ENCODE data around the gene PRL.

The PRL gene

DNA sequence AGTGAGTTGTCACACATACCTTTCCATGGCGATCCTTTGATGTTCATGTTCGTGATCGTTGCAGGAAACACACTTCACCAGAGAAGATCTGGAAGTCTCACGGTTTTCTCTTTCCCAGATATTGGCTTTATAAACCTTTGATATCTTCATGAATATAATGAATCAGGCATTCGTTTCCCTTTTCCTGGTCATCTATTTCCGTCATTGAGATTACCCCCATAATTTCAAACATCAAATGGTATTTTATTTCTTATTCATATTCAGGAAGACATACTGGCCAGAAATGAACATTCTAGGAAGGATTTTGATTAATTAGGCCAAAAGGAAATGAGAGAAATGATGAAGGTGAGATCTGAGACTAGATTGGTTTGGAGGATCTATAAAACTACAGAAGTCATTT is at the start of gene PRL:
Gene PRL, minus strand, starts transcription at position 101 of the 400 bp plus-strand sequence. Its CDS starts 54 bp downstream, at position 47.
- DNase-seq (ENCODE audit: low read depth in 2 of 2), result no peak

DNA sequence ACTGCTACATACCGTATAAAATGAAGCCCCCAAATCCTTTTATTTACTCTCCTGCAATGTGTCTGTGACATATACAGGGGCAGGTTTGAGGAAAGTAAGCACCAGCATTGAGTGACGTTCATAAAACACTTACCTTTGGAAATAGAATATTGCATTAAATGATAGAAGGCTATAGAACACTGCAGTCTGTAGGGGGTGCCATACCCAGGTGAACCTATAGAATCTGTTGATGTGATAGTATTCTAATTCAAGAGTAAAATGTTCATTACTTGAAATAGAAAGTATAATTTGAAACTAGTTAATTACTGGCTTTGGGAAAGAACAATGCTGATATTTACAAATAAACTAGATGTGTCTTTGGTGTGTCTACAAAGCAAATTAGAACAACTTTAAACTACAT is 47.0 kb upstream of the PRL start:
- no peak for DNase-seq (ENCODE audit: low read depth in 2 of 2)

DNA sequence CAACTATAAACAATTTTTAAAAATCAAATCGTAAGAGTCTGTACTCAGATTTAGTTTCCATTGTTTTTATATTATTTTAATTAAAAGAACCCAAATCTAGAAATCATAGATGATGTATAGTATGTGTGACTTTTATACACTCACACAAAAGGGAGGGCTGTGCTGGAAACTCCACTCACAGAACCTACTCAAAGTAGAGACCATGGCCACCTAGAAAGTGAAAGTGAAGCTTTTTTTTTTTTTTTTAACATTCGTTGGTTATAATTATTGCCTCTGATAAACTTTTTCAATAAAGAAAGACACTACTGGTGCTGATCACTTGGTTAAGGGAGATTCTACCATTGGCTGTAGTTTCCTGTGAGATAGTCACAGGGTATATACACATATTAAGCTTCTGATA is 37.9 kb upstream of the PRL start:
- DNase-seq (ENCODE audit: low read depth in 2 of 2), result no peak

DNA sequence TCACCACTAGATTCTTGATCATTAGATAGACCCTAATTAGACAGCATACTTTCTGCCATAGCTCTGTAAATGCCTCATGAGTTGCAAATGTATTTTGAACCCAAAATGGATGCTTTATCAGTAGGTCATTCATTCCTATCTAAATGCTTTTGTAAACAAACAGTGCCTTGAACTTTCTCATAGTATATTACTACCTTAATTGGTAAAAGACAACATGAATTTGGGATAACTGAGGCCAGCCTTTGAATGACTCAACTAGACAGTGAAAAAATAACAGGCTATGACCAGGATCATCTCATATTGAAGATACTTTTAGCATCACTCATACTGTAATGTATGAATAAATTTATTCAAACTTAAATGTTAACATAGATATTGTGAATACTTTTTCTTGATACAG is 37.0 kb upstream of the PRL start:
- no peak for DNase-seq (ENCODE audit: low read depth in 2 of 2)

DNA sequence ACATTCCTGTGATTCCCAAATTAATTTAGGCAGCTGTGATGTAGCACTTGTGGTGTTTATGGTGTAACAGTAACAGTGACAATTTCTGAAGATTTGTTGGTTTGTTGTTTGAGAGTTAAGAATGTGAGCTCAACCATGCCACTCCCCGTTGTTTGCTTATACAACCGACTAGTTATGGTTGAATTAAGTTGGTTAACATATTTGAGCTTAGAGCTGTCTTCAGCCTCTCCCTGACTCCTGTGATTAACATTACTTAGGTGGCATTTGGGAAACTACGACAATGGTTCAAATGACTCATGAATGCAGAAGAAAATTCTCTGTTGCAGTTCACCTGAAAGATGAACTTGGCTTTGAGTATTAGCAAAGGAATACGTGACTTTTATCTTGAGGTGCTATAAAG is 35.9 kb upstream of the PRL start:
- no peak for DNase-seq (ENCODE audit: low read depth in 2 of 2)

DNA sequence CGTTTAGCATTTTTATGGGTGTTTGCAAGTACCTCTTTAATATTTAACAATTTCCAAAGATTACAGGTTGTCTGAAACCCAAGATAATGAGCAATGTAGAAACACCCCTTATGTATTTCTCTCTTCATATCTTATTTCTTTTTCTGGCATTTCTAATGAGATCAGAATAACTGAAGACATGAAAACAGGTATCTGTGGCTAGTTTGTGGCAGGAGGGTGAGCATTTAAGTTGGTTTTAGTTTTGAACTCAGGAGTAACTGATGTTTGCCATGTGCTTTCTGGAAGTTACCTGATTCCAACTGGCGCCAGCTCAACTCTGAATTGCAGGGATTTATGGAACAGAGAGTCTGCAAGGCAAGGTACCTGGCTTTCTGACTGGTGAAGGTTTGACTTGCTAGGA is 35.4 kb upstream of the PRL start:
- no peak for DNase-seq (ENCODE audit: low read depth in 2 of 2)

DNA sequence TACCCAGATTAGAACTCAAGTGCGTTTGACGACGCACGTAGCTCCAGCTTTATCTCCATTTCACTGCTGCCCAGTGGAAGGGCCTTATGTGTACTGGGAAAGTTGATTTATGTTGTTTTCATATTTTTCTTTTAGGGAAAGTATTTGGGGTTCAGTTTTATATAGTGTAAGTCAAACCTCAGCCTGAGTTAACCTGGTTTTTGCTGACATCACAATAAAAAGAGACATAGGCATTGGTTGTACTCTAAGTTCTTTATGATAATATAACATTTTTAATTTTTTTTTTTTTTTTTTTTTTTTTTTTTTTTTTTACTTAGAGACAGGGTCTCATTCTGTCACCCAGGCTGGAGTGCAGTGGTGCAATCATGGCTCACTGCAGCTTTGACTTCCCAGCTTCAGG is 34.1 kb upstream of the PRL start:
- no peak for DNase-seq (ENCODE audit: low read depth in 2 of 2)

DNA sequence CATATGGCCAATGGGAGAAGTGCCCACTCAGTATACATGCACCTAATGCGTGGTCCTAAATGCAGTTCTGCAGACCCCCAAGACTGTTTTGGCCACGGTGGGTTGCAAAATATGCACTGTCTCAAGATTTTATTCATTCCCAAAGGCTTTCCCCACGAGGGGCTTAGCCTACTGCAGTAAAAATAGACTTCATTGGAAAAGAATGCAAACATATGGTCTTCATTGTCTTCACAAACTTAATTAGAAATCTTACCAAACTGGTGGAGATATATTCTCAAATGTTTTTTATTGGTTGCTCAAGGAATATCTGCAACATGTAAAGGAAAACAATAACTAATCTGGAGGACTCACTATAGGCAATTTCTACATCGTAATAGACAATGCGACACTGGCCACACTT is 31.6 kb upstream of the PRL start:
- DNase-seq (ENCODE audit: low read depth in 2 of 2), result no peak

DNA sequence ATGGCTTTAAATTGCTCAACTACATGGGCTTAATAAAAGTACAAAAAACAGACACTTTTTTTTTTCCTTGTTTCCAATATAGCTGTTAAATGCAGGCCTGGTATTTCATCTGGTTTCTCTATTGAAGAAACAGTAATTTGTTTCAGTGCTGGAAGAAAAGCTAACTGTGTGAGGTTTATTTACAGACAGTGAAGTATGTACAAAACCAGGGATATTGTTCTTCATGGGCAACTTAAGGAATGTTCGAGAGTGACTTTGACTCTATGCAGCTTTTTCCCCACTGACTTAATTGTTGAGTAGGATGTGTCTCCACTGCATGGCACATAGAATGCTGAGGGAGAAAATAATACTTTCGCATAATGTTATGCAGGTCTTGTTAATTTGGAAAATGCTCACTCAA is 31.0 kb upstream of the PRL start:
- no peak for DNase-seq (ENCODE audit: low read depth in 2 of 2)

DNA sequence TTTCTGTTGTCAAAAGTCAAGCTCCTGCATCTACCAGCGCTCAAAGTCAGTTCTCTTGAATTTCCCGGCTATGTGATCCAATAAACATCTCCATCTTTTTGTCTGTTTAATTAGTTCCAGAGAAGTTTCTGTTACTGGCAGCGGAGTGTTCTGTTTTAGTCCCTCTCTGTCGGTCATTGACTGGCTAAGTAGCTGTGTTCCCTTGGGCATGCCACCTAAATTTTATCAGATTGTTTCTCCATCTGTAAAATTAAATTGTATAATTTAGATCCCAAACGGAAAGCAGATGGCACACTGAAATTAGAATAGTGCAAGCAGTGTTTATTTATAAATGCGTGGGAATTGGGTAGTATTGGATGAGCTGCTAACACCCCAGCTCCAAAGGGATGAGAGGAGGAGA is 29.7 kb upstream of the PRL start:
- DNase-seq (ENCODE audit: low read depth in 2 of 2), result no peak

DNA sequence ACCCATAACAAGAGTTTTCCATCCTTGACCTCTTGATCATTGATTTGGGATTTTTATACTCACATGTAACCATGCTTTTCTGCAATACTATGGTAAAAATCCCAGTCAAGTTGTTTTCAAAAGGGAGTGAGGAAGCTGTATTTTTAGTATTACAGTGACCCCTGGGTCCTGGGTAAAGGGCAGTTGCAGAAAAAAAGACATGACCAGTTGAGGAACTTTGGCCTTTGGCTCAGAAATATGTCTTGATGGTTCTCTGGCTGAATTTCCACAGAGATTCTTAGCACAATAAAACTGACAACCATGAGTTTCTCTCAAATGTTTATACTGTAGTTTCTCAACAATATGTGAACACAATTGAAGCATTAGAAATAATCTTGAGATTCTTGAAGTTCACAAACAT is 28.6 kb upstream of the PRL start:
- DNase-seq (ENCODE audit: low read depth in 2 of 2), result no peak

DNA sequence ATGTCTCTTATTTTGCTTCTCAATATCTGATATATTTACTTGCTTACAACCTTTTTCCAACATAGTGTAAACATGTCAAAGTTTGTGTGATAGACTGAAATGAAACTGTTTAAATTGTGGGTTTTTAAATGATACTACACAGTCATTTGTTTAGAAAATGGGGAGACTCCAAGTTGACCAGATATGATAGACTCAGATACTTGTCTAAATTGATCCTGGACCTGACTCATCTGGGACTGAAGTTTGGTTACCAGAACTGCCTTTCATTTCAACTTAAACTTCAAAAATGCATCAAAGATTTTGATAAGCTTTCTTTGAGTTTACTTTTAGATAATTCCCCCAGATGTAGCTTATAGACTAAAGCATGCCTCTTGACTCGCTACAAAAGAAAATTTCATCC is 27.0 kb upstream of the PRL start:
- DNase-seq (ENCODE audit: low read depth in 2 of 2), result no peak

DNA sequence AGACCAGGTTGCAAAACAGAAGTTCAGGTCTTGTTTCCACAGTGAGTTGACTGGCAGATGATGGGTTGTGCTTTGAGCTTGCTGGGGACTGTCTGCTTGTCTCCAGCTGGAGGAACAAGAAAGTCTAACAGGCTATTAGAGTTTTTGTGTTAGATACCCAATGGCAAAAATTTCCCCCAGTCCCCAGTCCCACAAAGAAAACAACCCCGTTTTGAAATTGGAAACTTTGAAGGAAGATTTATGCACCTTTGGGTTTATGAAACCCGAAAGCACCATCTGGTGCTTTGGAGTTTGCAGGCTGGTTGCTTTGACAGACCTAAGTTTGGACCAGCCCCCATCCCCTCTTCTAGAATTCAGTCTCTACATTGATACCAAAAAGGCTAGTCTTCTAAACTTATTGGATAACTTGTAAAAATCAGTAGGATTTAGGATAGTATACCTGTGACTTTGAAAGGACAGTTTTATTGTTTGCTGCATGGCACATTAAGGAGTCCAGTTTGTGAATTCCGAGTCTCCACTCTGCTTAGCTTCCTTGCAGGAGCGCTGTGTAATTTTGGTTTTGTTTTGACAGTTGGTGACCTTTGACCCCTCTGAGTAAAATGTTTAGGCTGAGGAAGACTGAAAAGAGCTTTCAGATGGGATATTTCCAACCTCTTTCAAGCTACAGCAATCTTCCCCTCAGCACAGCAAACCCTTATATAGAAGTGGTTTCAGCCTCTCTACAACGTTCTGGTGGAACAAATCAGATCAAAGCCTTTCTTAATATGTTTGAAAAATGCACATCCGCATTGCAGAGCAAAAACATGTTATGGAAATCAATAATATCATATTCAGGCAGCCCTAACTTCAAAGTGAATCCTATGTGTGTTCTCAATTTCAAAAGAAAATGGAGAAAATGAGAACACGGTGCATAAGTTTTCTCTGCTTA is 25.5 kb upstream of the PRL start:
- no peak for DNase-seq (ENCODE audit: low read depth in 2 of 2)

DNA sequence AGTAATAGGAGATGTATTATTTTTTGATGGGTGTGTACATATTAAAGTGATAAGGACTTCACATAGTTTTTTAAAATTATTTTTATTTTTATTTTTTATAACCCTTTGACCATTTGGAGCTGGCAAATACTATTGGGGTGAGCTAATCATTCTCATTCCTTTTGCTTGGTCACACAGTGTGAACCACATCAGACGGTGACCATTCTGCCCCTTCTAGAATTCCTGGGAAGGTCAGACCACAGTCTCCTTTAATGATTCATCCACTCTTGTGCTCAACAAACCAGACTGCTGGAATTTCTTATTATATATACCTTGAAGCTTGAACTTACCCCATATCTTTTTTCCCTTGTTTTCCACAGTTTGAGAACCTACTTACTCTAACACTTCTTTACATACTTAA is 23.9 kb upstream of the PRL start:
- DNase-seq (ENCODE audit: low read depth in 2 of 2), result no peak

DNA sequence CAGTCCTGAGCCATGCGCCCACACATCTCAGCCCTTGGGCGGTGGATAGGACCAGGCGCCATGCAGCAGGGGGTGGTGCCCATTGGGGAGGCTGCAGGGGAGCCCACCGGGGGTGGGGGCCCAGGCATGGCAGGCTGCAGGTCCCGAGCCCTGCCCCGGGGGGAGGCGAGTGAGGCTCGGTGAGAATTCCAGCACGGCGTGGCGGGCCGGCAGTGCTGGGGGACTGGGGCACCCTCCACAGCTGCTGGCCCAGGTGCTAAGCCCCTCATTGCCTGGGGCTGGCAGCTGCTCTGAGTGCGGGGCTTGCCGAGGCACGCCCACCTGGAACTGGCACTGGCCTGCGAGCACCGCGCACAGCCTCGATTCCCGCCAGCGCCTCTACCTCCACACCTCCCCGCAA is 21.6 kb upstream of the PRL start:
- no peak for DNase-seq (ENCODE audit: low read depth in 2 of 2)

DNA sequence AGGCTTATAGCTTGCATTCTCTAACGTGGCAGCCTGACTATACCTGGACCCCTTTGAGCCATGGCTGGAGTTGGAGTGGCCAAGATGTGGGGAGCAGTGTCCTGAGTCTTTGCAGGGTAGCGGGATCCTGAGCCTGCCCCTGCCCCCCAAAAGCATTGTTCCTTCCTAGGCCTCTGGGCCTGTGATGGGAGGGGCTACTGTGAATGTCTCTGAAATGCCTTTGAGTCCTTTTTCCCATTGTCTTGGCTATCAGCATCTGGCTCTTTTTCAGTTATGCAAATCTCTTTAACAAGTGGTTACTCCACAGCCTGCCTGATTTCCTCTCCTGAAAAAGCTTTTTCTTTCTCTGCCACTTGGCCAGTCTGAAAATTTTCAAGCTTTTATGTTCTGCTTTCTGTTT is 17.0 kb upstream of the PRL start:
- DNase-seq (ENCODE audit: low read depth in 2 of 2), result no peak

DNA sequence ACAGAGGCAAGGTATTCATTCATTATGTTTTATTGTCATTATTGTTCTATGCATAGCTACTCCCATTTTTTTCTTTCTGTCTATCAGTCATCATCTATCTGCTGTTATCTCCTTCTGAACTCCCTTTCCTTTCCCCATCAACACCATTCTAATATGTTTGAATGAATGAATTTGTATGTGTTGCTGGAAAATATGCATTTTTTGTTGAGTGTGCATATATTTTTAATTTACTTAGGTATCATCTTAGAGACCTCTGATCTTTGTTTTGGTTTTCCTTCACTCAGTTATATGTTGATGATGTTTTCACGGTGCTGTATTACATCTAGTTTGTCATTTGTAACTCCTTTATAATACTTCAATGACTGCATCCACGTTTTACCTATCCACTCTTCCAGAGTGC is 12.1 kb upstream of the PRL start:
- DNase-seq (ENCODE audit: low read depth in 2 of 2), result no peak

DNA sequence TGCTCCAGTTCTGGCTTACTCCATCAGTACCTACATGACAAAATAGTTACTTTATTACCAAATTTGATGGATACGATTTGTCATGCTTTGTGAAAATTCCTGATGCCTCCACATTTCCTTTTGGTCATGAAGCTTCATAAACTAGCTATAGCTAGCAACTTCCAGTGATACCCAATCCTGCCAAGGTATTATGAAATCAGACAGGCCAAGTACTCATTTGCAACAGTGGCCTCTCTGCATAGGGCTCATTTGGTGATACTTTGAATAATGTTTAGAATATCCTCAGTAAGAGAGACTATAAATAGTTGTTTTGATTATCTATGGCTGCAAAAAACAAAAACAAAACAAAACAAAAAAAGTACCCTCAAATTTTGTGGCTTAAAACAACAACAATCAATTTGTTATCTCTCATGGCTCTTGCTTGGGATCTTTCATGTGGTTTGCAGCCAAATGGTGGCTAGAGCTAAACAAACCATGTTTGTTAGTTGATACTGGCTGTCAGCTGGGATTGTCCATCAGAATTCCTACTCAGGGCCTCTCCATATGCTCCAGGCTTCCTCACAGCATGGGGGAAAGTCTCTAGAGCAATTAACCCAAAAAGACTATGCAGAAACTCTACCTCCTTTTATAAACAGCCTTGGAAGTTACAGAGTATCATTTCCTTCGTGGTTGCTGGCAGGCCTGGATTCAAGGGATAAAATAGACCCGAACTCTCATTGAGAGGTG is 10.1 kb upstream of the PRL start:
- no peak for DNase-seq (ENCODE audit: low read depth in 2 of 2)

DNA sequence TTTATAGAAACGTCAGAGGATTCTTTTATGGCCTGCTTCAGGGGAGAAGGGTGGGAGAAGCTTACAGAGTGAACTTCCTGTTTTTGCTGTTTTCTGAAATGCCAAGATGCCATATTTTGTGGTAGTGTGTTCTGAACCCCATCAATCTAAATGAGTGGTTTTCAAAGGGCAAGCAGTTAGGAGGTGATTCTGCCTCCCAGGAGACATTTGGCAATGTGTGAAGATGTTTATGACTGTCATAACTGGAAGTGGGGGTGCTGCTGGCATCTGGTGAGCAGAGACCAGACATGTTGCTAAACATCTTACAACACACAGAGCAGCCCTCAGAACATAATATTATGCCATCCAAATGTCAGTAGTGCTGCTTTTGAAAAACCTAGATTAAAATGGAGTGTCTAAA is 6.0 kb upstream of the PRL start:
- DNase-seq (ENCODE audit: low read depth in 2 of 2), result no peak

DNA sequence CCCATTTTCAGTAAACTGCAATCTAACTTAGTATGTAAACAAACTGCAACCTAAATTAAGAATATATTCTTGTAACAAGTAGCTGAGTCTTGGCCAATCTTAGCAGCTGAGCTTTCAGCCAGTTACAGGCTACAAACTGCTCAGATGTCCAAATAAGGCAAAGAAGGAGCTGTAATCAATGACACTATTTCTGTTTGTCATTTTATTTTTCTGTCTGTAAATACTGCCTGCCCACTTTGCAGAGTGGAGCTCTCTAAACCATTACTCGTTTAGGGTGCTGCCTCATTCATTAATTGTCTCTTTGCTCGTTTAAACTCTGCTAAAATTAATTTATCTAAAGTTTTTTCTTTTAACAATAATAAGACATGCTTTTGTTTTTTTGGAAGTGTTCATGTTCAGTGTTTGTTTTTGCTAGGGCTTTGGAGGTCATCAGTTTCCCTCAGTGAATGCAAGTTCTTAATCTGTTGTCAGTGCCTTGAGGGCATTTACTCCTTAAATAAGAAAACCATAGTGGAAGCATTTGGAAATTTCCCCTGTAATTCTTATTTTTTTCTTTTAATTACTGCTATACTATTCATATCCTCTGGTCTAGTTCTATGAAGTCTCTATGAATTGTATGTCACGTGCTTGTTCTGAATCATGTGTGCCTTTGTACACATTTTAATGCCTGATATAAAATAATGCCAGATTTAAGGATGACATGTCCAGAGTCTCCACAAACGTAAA is 3.6 kb upstream of the PRL start:
- no peak for DNase-seq (ENCODE audit: low read depth in 2 of 2)

DNA sequence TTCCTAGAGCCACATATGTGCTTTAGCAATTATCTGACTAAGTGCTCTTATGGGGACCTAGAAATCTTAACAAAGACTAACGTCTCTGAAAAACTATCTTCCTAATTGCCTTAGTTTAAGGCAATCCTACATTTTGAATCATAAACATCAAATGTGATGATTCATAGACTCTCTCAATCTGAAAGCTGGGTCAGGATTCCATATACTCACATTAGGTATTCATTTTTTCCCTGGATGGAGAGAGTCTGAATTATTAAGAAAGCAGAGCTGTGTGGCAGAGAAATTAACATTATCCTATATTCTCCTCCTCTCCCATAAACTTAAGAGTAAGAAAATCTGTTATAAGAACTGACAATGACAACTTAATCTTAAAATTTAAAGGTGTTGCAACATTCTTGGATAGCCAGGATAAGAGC is 1.6 kb upstream of the PRL start:
- DNase-seq (ENCODE audit: low read depth in 2 of 2), result no peak

DNA sequence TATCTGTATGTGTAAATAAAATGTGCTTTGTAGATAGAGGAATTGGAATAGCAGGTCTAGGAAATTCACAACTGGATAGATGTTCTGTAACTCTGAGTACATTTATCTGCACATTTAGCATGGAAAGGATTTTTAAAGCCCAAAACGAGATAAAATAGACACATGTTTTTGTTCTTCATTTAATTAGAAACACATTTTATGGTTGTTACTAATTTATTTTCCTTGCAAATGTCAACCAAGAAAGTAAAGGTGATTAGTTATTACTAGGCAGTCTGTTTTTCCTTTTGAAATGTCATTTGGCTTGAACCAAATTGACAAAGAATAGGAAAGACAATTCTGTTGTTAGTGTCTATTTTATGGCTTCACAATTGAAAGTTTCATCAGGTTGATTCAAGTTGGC is 769 bp downstream of the PRL start:
- DNase-seq (ENCODE audit: low read depth in 2 of 2), result no peak

DNA sequence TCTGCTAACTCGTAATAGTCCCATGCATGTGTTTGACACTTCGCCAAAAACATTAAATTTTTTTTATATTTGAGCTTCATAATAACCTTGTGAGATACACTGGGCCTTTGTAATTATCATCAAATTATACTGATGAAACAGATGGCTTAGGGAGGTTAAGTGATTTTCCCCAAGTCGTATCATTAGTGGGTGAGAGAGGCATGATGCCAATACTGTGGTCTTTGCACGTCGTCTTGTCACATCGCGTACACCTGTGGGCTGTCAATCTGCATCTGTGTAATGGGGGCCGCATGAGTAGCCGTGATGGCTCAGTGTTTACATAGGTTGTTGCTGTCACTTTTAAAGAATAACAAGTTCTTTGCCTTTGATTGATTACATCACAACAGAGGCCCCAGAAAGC is 1.7 kb downstream of the PRL start:
- no peak for DNase-seq (ENCODE audit: low read depth in 2 of 2)
